Suprapubic skin (tissue), 4 donors: ENCODE results near the gene LAMA3. TPM values are rescaled to one million over a fixed set of nuclear protein-coding genes. Genes with fewer than 3 reads are reported as not detected.
"Not testable (repeated sequence)": the region's sequence is repeated elsewhere in the genome, so short reads cannot be mapped to it uniquely, and the experiment has no call there.

Source experiments
- DNase-seq, 2 donors: peaks; one replicate each; pipeline ENCODE4 v3.0.0-alpha.2; 2019; ENCODE audit warnings: low spot score in 2 of 2
- H3K27ac ChIP-seq: fragments of 200-600 bp; sonication (generic); one replicate; pipeline ENCODE4 v1.5.1; 2019
- H3K27me3 ChIP-seq: fragments of 200-600 bp; sonication (generic); one replicate; pipeline ENCODE4 v1.5.1; 2019
- H3K36me3 ChIP-seq: fragments of 200-600 bp; sonication (generic); one replicate; pipeline ENCODE4 v1.5.1; 2019
- H3K4me1 ChIP-seq: fragments of 200-600 bp; sonication (generic); one replicate; pipeline ENCODE4 v1.5.1; 2019
- H3K4me3 ChIP-seq: fragments of 200-600 bp; sonication (generic); one replicate; pipeline ENCODE4 v1.5.1; 2019; ENCODE audit warnings: mild to moderate bottlenecking
- H3K9me3 ChIP-seq: fragments of 200-600 bp; sonication (generic); one replicate; pipeline ENCODE4 v1.5.1; 2019
- EP300 ChIP-seq: sonication (generic); formaldehyde crosslinking; IDR thresholded peaks from one replicate; pipeline ENCODE4 v1.6.1; 2017; ENCODE audit warnings: antibody characterized with exemption
- POLR2A ChIP-seq, 2 donors: fragments of 450-650 bp; IDR thresholded peaks; one replicate each; pipeline ENCODE4 v1.6.1; 2017; ENCODE audit warnings: antibody characterized with exemption in 2 of 2, mild to moderate bottlenecking in 2 of 2, moderate library complexity in 2 of 2
- POLR2AphosphoS5 ChIP-seq, 3 donors: sonication (generic); formaldehyde crosslinking; IDR thresholded peaks; one replicate each; pipeline ENCODE4 v1.6.1; 2017; ENCODE audit warnings: antibody characterized with exemption in 3 of 3
- WGBS: methylation state at CpG from one replicate; pipeline ENCODE4 v1.1.5; 2018; 5-methylcytosine and 5-hydroxymethylcytosine counted together
- total RNA-seq, 4 donors: library from RNA; depleted of rRNA; stranded (reverse); fragments of >200 nt; gene quantifications; one replicate each; pipeline ENCODE4 v1.1.0, GENCODE V29; 2016
- TF ChIP-seq, protein P1 (sequence below), 2 donors: fragments of 200-600 bp in 1 of 2; fragments of 450-650 bp in 1 of 2; sonication (generic) in 1 of 2; IDR thresholded peaks; one replicate each; pipeline ENCODE4 v1.5.1; 2016 to 2019; ENCODE audit warnings: antibody characterized with exemption in 2 of 2, mild to moderate bottlenecking in 1 of 2, moderate library complexity in 1 of 2

The LAMA3 gene
- total RNA-seq, 4 donors from 2014 or later = 233 to 370 (median 253) TPM

DNA sequence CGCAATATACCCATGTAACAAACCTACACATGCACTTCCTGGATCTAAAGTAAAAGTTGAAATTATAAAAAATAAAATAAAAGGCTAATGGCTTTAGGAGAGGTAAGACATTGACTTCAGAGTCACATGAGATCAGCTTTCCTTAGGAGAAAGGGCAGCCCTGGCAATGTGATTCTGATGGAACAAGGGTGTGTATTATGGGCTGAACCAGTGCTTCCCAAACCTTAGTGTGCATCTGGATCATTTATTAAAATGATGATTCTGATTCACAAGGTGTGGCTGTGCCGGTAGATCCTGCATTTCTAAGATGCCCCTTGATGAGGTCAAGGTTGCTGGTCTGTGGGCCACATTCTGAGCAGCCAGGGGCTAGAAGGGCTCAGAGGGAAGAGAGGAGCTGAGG lies 42.6 kb downstream of the LAMA3 start:
- TF ChIP-seq, protein P1, sequence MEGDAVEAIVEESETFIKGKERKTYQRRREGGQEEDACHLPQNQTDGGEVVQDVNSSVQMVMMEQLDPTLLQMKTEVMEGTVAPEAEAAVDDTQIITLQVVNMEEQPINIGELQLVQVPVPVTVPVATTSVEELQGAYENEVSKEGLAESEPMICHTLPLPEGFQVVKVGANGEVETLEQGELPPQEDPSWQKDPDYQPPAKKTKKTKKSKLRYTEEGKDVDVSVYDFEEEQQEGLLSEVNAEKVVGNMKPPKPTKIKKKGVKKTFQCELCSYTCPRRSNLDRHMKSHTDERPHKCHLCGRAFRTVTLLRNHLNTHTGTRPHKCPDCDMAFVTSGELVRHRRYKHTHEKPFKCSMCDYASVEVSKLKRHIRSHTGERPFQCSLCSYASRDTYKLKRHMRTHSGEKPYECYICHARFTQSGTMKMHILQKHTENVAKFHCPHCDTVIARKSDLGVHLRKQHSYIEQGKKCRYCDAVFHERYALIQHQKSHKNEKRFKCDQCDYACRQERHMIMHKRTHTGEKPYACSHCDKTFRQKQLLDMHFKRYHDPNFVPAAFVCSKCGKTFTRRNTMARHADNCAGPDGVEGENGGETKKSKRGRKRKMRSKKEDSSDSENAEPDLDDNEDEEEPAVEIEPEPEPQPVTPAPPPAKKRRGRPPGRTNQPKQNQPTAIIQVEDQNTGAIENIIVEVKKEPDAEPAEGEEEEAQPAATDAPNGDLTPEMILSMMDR (IDR thresholded peaks at IDR 0.05) = no peak
- no peak for TF ChIP-seq EP300
- no peak for TF ChIP-seq POLR2A (IDR thresholded peaks at IDR 0.05)
- no peak for TF ChIP-seq POLR2AphosphoS5 (IDR thresholded peaks at IDR 0.05)
- Histone ChIP-seq H3K9me3 (no peaks in the 10 kb centered on the region), H3K27ac (no peak overlapping the region), H3K36me3 (no peaks in the 10 kb centered on the region), H3K4me3 (no peak overlapping the region), H3K27me3 (no peaks in the 10 kb centered on the region), H3K4me1 (no peaks in the 10 kb centered on the region)
- 94% methylated on average over 2 of the region's 2 CpGs for WGBS
- DNase-seq = no peak

DNA sequence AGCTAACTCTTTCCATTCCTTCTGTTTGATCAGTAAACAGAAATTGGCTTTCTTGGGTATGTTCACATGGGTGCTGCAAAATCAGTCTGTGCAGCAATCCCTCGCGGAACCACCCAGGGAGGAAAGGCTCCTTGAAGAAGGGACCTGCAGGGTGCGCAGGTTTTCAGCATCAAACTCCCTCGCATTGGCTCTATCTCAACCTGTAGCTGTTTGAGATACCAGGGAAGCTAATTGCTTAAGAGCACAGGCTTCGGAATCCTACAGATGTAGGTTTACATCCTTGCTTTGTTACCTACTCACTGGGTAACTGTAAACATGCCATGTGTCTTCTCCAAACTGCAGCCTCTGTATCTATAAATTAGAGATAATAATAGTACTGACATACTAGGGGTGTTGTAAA lies 43.2 kb downstream of the LAMA3 start:
- no peak overlapping the region for H3K4me3 ChIP-seq
- H3K36me3 ChIP-seq = no peaks in the 10 kb centered on the region

DNA sequence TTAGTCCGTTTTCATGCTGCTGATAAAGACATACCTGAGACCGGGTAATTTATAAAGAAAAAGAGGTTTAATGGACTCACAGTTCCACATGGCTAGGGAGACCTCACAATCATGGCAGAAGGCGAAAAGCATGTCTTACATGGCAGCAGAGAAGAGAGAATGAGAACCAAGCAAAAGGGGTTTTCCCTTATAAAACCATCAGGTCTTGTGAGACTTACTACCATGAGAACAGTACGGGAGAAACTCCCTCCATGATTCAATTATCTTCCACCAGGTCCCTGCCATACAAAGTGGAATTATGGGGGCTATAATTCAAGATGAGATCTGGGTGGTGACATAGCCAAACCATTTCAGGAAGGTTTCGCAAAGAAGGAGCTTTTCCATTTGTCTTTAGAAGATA lies 44.0 kb downstream of the LAMA3 start:
- not testable (repeated sequence) for H3K27ac ChIP-seq, H3K36me3 ChIP-seq, DNase-seq, H3K27me3 ChIP-seq, H3K4me1 ChIP-seq, H3K4me3 ChIP-seq, H3K9me3 ChIP-seq
- WGBS = 89% methylated on average over 5 of the region's 5 CpGs

More for the DNA sequence above, 43.2 kb downstream of the LAMA3 start:
- WGBS = 93% methylated on average over 5 of the region's 5 CpGs
- no peak for DNase-seq
- Histone ChIP-seq H3K27ac (no peak overlapping the region), H3K4me1 (peaks cover 2% of the 10 kb centered on the region), H3K9me3 (no peaks in the 10 kb centered on the region), H3K27me3 (no peaks in the 10 kb centered on the region)
- TF ChIP-seq POLR2AphosphoS5 (IDR thresholded peaks at IDR 0.05) = no peak
- TF ChIP-seq EP300 = no peak
- TF ChIP-seq, protein P1 (IDR thresholded peaks at IDR 0.05) = no peak
- TF ChIP-seq POLR2A (IDR thresholded peaks at IDR 0.05) = no peak

DNA sequence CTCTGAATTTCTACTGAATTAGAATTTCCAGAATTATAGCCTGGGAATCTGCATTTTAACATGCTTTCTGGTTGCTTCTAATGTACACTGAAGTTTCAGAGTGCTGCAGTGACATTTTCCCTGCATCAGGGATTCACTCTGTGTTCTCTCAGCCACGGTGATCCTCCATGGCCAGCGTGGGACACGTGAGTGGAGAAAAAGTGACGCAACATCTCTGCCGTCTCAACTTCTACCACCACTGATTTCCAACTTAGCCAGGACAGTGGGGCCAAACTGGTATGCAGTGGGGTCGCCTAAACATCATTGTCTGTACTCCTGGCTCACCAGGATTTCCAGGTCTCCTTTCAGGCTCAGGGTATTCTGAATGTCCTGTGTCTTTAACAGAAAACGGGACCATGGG lies 44.6 kb downstream of the LAMA3 start:
- no peak for DNase-seq
- Histone ChIP-seq H3K4me1 (peaks cover 9% of the 10 kb centered on the region), H3K27ac (no peak overlapping the region), H3K4me3 (no peak overlapping the region), H3K9me3 (no peaks in the 10 kb centered on the region), H3K36me3 (no peaks in the 10 kb centered on the region), H3K27me3 (no peaks in the 10 kb centered on the region)
- no peak for TF ChIP-seq POLR2AphosphoS5 (IDR thresholded peaks at IDR 0.05)
- 93% methylated on average over 7 of the region's 7 CpGs for WGBS

DNA sequence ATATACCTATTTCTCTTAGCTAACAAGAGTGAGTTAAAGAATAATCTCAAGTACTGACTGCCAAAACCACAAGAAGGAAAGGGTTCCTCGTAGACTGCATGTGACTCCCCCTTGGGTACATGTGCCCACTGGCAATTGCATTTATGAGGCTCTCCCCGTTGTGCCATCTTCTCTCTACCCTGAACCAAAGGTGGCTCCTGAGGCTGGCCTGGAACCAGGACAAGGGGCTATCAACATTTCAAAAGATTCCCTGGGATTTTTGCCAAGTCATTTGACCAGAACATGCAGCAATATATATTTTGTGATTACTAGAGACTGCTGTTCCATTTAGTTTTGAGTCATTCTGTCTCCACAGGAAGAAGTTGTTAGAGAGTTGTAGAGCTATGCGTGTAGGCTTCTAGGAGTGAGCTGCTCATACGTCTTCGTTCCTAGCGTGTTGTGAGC lies 45.8 kb downstream of the LAMA3 start:
- no peak overlapping the region for H3K4me3 ChIP-seq
- 68% methylated on average over 6 of the region's 6 CpGs for WGBS
- H3K4me1 ChIP-seq = peaks cover 10% of the 10 kb centered on the region
- H3K27ac ChIP-seq = no peak overlapping the region
- H3K27me3 ChIP-seq = no peaks in the 10 kb centered on the region
- H3K36me3 ChIP-seq = no peaks in the 10 kb centered on the region
- TF ChIP-seq EP300 = no peak
- no peaks in the 10 kb centered on the region for H3K9me3 ChIP-seq
- DNase-seq = no peak

DNA sequence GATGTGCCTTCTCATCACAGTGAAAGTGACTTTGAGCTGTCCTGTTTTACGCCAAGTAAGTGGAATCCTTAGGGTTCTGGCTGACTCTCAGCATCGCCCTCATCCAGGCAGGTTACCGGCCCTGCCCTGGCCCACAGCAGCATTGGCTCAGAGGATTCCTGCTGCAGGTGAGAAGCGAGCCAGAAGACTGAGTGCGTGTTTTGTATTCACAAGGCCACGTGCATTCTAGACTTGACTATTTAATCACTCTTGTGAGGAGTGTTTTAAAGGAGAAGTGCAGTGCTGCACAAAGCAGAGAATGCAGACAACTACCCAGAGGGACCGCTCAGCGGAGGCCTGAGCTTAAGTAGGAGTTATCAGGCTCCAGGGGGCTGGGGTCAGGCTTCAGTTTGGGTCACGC lies 48.3 kb downstream of the LAMA3 start:
- no peak overlapping the region for H3K27ac ChIP-seq
- peaks cover 16% of the 10 kb centered on the region for H3K4me1 ChIP-seq
- H3K4me3 ChIP-seq = no peak overlapping the region
- no peaks in the 10 kb centered on the region for H3K36me3 ChIP-seq
- DNase-seq = no peak
- H3K9me3 ChIP-seq = no peaks in the 10 kb centered on the region
- WGBS = 55% methylated on average over 7 of the region's 9 CpGs
- TF ChIP-seq EP300 (no peak), POLR2AphosphoS5 (IDR thresholded peaks at IDR 0.05) (no peak), POLR2A (IDR thresholded peaks at IDR 0.05) (no peak)
- TF ChIP-seq, protein P1 (IDR thresholded peaks at IDR 0.05) = no peak
- H3K27me3 ChIP-seq = no peaks in the 10 kb centered on the region

DNA sequence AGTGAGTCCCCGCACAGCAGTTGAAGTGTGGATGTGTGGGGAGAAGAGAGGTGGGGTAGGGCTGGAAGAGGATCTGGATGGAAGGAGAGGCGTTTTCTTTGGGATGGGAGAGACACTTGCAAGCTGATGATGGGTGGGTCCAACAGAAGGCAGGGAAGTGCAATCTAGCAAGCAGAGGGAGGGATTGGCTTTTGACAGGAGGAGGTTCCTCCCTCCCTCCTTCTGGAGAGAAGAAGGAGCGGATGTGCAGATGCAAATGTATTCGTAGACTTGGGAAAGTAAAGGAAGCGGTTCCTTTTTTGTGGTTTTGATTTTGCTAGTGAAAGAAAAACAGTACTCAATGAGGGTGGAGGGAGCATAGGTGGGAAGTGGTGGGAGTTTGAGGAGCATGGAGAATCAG lies 48.9 kb downstream of the LAMA3 start:
- H3K27me3 ChIP-seq = no peaks in the 10 kb centered on the region
- TF ChIP-seq POLR2AphosphoS5 (IDR thresholded peaks at IDR 0.05) (no peak), EP300 (no peak), POLR2A (IDR thresholded peaks at IDR 0.05) (no peak)
- TF ChIP-seq, protein P1 (IDR thresholded peaks at IDR 0.05) = no peak
- no peak for DNase-seq
- H3K4me3 ChIP-seq = no peak overlapping the region
- H3K4me1 ChIP-seq = peaks cover 16% of the 10 kb centered on the region
- no peak overlapping the region for H3K27ac ChIP-seq
- H3K9me3 ChIP-seq = no peaks in the 10 kb centered on the region
- no peaks in the 10 kb centered on the region for H3K36me3 ChIP-seq
- WGBS = 67% methylated on average over 5 of the region's 5 CpGs
